ENCODE measurements around the gene FMO3.

The FMO3 gene

GRCh38 chr1:171110621-171111326 lies 20.1 kb downstream of the FMO3 start:
- no peak for DNase-seq (ENCODE audit: low spot score)
- CTCF ChIA-PET = no interaction called here
- POLR2A ChIA-PET (ENCODE audit: low non-redundant PET) = no interaction called here
- no peak overlapping the region for H3K27ac ChIP-seq
- no peak for TF ChIP-seq CTCF (conservative IDR thresholded peaks at IDR 0.05; ENCODE audit: low read depth)

GRCh38 chr1:171112119-171112518 lies 21.4 kb downstream of the FMO3 start:
- no peak for TF ChIP-seq CTCF (conservative IDR thresholded peaks at IDR 0.05; ENCODE audit: low read depth)
- CTCF ChIA-PET = no interaction called here
- POLR2A ChIA-PET (ENCODE audit: low non-redundant PET) = no interaction called here
- DNase-seq (ENCODE audit: low spot score) = no peak
- no peak overlapping the region for H3K27ac ChIP-seq

GRCh38 chr1:171113382-171113781 lies 22.7 kb downstream of the FMO3 start:
- no peak for DNase-seq (ENCODE audit: low spot score)
- no peak overlapping the region for H3K27ac ChIP-seq
- ChIA-PET POLR2A (ENCODE audit: low non-redundant PET) (no interaction called here), CTCF (no interaction called here)
- TF ChIP-seq CTCF (conservative IDR thresholded peaks at IDR 0.05; ENCODE audit: low read depth) = no peak

- CTCF ChIA-PET = no interaction called here
- POLR2A ChIA-PET (ENCODE audit: low non-redundant PET) = no interaction called here
- H3K27ac ChIP-seq = no peak overlapping the region
- no peak for DNase-seq (ENCODE audit: low spot score)
- TF ChIP-seq CTCF (conservative IDR thresholded peaks at IDR 0.05; ENCODE audit: low read depth) = no peak
Measured at GRCh38 chr1:171115280-171115897, 24.7 kb downstream of the FMO3 start.

- ChIA-PET CTCF (no interaction called here), POLR2A (ENCODE audit: low non-redundant PET) (no interaction called here)
- no peak for TF ChIP-seq CTCF (conservative IDR thresholded peaks at IDR 0.05; ENCODE audit: low read depth)
- DNase-seq (ENCODE audit: low spot score) = no peak
- no peak overlapping the region for H3K27ac ChIP-seq
Measured at GRCh38 chr1:171116676-171117075, 26.0 kb downstream of the FMO3 start.

- no peak for DNase-seq (ENCODE audit: low spot score)
- POLR2A ChIA-PET (ENCODE audit: low non-redundant PET) = no interaction called here
- H3K27ac ChIP-seq = no peak overlapping the region
- CTCF ChIA-PET = no interaction called here
- TF ChIP-seq CTCF (conservative IDR thresholded peaks at IDR 0.05; ENCODE audit: low read depth) = no peak
Measured at GRCh38 chr1:171117085-171117484, 26.4 kb downstream of the FMO3 start.
